ENCODE results near the gene ADCYAP1. TPM values are rescaled to one million over a fixed set of nuclear protein-coding genes. Genes with fewer than 3 reads are reported as not detected.

The ADCYAP1 gene
- total RNA-seq, 2 experiments from 2014 or later: not detected

GRCh38 chr18:944440-944839, 39.8 kb downstream of the ADCYAP1 start:
- Mint-ChIP-seq H3K4me3 (no peak overlapping the region), H3K4me1 (ENCODE audit: low read depth) (no peaks in the 10 kb centered on the region), H3K27ac (no peak overlapping the region), H3K27me3 (peaks cover 16% of the 10 kb centered on the region), H3K9me3 (no peaks in the 10 kb centered on the region), H3K36me3 (ENCODE audit: low read depth) (no peaks in the 10 kb centered on the region)
- TF ChIP-seq CTCF (IDR thresholded peaks at IDR 0.05): no peak
- H3K9me3 ChIP-seq (ENCODE audit: control insufficient read depth in 1 of 2, insufficient read depth in 1 of 2, low read length in 2 of 2): peaks cover 0 to 5% of the 10 kb centered on the region in 2 experiments
- ChIA-PET CTCF (no interaction called here), POLR2A (no interaction called here)
- no peak overlapping the region for H3K27ac ChIP-seq (ENCODE audit: low read depth in 1 of 2, low read length in 2 of 2)
- DNase-seq (no peak), ATAC-seq (ENCODE audit: poor library complexity) (no peak)
- no peak overlapping the region for H3K4me3 ChIP-seq (ENCODE audit: low read length)
- H3K27me3 ChIP-seq (ENCODE audit: control insufficient read depth in 1 of 2, insufficient read depth in 2 of 2, low read length in 2 of 2): no peaks in the 10 kb centered on the region
- intact Hi-C loops (cut with DNase I, micrococcal nuclease): no loop called here
- H3K4me1 ChIP-seq (ENCODE audit: insufficient read depth, low read length): no peaks in the 10 kb centered on the region
- H3K36me3 ChIP-seq (ENCODE audit: insufficient read depth, low read length): no peaks in the 10 kb centered on the region

- ATAC-seq (ENCODE audit: poor library complexity): no peak
- CTCF ChIA-PET: no interaction called here
- H3K4me3 ChIP-seq (ENCODE audit: low read length): no peak overlapping the region
Measured at GRCh38 chr18:949724-950631, 45.3 kb downstream of the ADCYAP1 start.

GRCh38 chr18:950882-951495, 46.3 kb downstream of the ADCYAP1 start:
- H3K4me1 Mint-ChIP-seq (ENCODE audit: low read depth): no peaks in the 10 kb centered on the region
- CTCF ChIA-PET: interaction anchor here (1.5 kb wide), 1 partner anchor 11 kb away, joined by 3 read pairs; no protein-coding TSS in a partner anchor
- Histone ChIP-seq H3K9me3 (ENCODE audit: control insufficient read depth in 1 of 2, insufficient read depth in 1 of 2, low read length in 2 of 2) (peaks cover 0 to 15% of the 10 kb centered on the region in 2 experiments), H3K27ac (ENCODE audit: low read depth in 1 of 2, low read length in 2 of 2) (no peak overlapping the region), H3K36me3 (ENCODE audit: insufficient read depth, low read length) (no peaks in the 10 kb centered on the region), H3K4me1 (ENCODE audit: insufficient read depth, low read length) (no peaks in the 10 kb centered on the region), H3K4me3 (ENCODE audit: low read length) (no peak overlapping the region), H3K27me3 (ENCODE audit: control insufficient read depth in 1 of 2, insufficient read depth in 2 of 2, low read length in 2 of 2) (no peaks in the 10 kb centered on the region)
- no peak for ATAC-seq (ENCODE audit: poor library complexity)
- H3K27me3 Mint-ChIP-seq: peaks cover 26% of the 10 kb centered on the region
- no peak for TF ChIP-seq CTCF (IDR thresholded peaks at IDR 0.05)
- no peak overlapping the region for H3K4me3 Mint-ChIP-seq
- H3K27ac Mint-ChIP-seq: no peak overlapping the region
- DNase-seq: no peak
- H3K36me3 Mint-ChIP-seq (ENCODE audit: low read depth): no peaks in the 10 kb centered on the region
- no peaks in the 10 kb centered on the region for H3K9me3 Mint-ChIP-seq
- intact Hi-C loops (cut with DNase I, micrococcal nuclease): no loop called here
- POLR2A ChIA-PET: no interaction called here

More at GRCh38 chr18:949724-950631, 45.3 kb downstream of the ADCYAP1 start:
- H3K27me3 ChIP-seq (ENCODE audit: control insufficient read depth in 1 of 2, insufficient read depth in 2 of 2, low read length in 2 of 2): no peaks in the 10 kb centered on the region
- H3K27ac ChIP-seq (ENCODE audit: low read depth in 1 of 2, low read length in 2 of 2): no peak overlapping the region
- H3K9me3 ChIP-seq (ENCODE audit: control insufficient read depth in 1 of 2, insufficient read depth in 1 of 2, low read length in 2 of 2): peaks cover 0 to 15% of the 10 kb centered on the region in 2 experiments
- Mint-ChIP-seq H3K4me3 (no peak overlapping the region), H3K36me3 (ENCODE audit: low read depth) (no peaks in the 10 kb centered on the region), H3K27me3 (peaks cover 19% of the 10 kb centered on the region), H3K4me1 (ENCODE audit: low read depth) (no peaks in the 10 kb centered on the region), H3K27ac (no peak overlapping the region), H3K9me3 (no peaks in the 10 kb centered on the region)
- POLR2A ChIA-PET: no interaction called here
- DNase-seq: no peak
- H3K36me3 ChIP-seq (ENCODE audit: insufficient read depth, low read length): no peaks in the 10 kb centered on the region
- intact Hi-C loops (cut with DNase I, micrococcal nuclease): no loop called here
- no peaks in the 10 kb centered on the region for H3K4me1 ChIP-seq (ENCODE audit: insufficient read depth, low read length)
- TF ChIP-seq CTCF (IDR thresholded peaks at IDR 0.05): no peak

All from CD4-positive, alpha-beta T cell (primary cell).